Panc1 (cell line): ENCODE results near the gene SLX4IP.

Source experiments
- POLR2AphosphoS5 ChIP-seq: IDR thresholded peaks from 2 replicates; pipeline ENCODE4 v1.6.1; 2012; ENCODE audit warnings: mild to moderate bottlenecking, low read depth, low read length, moderate library complexity
- TF ChIP-seq, protein P1 (sequence below): fragments of 450-650 bp; IDR thresholded peaks from 2 replicates; pipeline ENCODE4 v1.5.1; 2017; ENCODE audit warnings: mild to moderate bottlenecking
- TF ChIP-seq, protein P2 (sequence below), 2 experiments: IDR thresholded peaks; 2 replicates each; pipeline ENCODE4 v1.6.1; 2011 to 2012; ENCODE audit warnings: low read depth in 2 of 2, control low read depth in 1 of 2, low read length in 1 of 2, mild to moderate bottlenecking in 1 of 2, moderate library complexity in 1 of 2; ENCODE audit not compliant: insufficient read depth in 1 of 2

DNA sequence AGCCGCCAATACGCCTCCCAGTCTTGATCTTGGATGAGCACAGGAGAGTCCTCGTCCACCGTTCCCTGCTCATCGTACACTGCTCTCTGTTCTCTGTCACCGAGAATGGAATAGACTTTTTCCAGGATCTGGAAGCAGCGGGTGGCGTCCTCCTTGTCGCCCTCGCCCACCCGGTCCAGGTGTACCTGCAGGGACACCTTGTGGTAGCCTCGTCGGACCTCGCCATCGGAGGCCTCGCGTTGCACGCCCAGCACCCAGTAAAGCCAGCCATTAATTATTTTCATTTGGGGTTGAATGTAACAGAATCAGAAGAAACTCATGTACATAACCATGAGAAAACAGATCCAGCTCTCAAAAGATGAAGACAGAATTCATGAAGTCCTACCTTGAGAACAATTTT is 178.8 kb downstream of the SLX4IP start:
- TF ChIP-seq POLR2AphosphoS5: no peak
- TF ChIP-seq, protein P1, sequence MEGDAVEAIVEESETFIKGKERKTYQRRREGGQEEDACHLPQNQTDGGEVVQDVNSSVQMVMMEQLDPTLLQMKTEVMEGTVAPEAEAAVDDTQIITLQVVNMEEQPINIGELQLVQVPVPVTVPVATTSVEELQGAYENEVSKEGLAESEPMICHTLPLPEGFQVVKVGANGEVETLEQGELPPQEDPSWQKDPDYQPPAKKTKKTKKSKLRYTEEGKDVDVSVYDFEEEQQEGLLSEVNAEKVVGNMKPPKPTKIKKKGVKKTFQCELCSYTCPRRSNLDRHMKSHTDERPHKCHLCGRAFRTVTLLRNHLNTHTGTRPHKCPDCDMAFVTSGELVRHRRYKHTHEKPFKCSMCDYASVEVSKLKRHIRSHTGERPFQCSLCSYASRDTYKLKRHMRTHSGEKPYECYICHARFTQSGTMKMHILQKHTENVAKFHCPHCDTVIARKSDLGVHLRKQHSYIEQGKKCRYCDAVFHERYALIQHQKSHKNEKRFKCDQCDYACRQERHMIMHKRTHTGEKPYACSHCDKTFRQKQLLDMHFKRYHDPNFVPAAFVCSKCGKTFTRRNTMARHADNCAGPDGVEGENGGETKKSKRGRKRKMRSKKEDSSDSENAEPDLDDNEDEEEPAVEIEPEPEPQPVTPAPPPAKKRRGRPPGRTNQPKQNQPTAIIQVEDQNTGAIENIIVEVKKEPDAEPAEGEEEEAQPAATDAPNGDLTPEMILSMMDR: no peak
- TF ChIP-seq, protein P2, sequence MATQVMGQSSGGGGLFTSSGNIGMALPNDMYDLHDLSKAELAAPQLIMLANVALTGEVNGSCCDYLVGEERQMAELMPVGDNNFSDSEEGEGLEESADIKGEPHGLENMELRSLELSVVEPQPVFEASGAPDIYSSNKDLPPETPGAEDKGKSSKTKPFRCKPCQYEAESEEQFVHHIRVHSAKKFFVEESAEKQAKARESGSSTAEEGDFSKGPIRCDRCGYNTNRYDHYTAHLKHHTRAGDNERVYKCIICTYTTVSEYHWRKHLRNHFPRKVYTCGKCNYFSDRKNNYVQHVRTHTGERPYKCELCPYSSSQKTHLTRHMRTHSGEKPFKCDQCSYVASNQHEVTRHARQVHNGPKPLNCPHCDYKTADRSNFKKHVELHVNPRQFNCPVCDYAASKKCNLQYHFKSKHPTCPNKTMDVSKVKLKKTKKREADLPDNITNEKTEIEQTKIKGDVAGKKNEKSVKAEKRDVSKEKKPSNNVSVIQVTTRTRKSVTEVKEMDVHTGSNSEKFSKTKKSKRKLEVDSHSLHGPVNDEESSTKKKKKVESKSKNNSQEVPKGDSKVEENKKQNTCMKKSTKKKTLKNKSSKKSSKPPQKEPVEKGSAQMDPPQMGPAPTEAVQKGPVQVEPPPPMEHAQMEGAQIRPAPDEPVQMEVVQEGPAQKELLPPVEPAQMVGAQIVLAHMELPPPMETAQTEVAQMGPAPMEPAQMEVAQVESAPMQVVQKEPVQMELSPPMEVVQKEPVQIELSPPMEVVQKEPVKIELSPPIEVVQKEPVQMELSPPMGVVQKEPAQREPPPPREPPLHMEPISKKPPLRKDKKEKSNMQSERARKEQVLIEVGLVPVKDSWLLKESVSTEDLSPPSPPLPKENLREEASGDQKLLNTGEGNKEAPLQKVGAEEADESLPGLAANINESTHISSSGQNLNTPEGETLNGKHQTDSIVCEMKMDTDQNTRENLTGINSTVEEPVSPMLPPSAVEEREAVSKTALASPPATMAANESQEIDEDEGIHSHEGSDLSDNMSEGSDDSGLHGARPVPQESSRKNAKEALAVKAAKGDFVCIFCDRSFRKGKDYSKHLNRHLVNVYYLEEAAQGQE (IDR thresholded peaks at IDR 0.05; ENCODE audit: insufficient read depth in 1 of 2, low read depth in 2 of 2, low read length in 1 of 2): no peak
